Effector CD4-positive, alpha-beta T cell (primary cell): ENCODE results near the gene FBXO47. TPM values are rescaled to one million over a fixed set of nuclear protein-coding genes. Genes with fewer than 3 reads are reported as not detected.
A peak's percentile ranks its signal among the peaks of the same experiment; 100 is the strongest.

Source experiments
- DNase-seq: peaks from one replicate; pipeline ENCODE4 v3.0.0-alpha.2; 2020
- total RNA-seq: gene quantifications from one replicate; lab custom pipeline; 2026; lab: John Stamatoyannopoulos, UW

FBXO47 gene
- total RNA-seq, result not detected

DNA sequence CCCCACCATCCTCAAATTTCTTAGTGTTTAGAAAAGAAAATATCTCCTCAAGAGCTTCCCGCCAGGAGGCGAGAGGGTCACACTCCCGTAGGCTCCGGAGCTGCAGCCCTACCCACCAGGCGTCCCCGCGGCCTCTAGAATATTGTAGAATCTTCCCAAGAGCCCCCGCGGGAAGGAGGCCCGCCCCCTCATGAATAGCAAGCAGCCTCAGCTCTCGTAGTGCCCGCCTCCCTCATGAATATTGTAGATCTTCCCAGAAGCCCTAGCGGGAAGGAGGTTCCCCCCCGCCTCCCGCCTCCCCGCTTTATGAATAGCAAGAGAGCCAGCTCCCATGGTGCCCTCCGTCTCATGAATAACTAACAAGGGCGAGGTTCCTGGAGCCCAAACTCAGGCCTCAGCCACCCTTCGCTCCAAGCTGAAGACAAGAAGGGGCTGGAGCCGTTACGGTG is at the start of gene FBXO47:
Gene FBXO47 (minus strand): TSS at position 114 of the 449 bp plus-strand sequence. CDS start 4,378 bp downstream, outside the sequence.
- peak; percentile 66 for DNase-seq

- DNase-seq, result no peak
These were observed 49.3 kb upstream of the FBXO47 start for GRCh38 chr17:39016193-39017153.

DNA sequence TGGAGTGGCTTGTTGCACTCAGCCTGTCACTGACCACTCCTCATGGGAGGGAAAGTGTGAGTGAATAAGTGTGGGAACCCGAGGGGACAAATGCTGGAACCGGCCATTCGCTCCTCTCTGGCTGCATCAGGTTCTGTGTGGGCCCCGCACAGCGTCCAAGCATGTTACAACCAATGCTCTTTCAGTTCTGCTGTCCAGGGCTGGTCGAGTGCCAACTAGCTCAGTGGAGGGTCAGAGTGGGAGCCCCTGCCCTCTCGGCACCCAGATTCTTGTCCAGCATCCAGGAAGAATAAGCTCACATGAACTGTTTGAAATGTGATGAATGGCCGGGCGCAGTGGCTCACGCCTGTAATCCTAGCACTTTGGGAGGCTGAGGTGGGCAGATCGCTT is 48.3 kb upstream of the FBXO47 start:
- no peak for DNase-seq

GRCh38 chr17:39014795-39015545 is 47.8 kb upstream of the FBXO47 start:
- no peak for DNase-seq

DNA sequence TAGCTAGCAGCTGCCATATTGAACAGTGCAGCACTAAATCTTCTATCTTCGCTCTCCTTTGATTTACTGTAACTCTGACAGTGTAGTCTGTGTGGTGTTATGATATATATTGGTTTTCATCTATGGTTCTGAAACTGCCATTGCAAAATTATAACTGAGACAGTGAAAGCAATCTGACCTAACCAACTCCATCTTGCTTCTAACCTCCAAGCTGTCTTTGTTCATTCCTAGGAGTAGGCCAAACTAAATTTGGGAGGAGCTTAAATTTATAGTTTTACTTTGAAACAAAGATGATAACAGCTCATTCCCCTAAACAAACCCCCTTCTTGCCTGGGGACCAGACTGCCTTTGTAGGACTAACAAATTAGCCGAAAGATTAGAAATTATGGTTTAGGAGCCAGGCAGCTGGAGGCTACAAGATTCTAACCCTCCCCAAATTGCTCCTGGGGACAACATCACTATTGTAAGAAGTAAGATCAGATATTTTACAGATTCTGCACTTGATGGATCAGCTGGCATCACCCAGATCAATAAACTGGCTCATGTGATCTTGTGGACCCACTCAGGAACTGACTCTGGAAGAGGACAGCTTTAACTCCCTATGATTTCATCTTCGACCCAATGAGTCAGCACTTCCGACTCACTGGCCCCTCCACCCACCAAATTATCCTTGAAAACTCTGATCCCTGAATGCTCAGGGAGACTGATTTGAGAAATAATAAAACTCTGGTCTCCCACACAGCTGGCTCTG is 47.0 kb upstream of the FBXO47 start:
- no peak for DNase-seq

GRCh38 chr17:39012725-39013124 is 45.5 kb upstream of the FBXO47 start:
- DNase-seq, result no peak

GRCh38 chr17:39011907-39012468 is 44.8 kb upstream of the FBXO47 start:
- DNase-seq, result no peak

DNA sequence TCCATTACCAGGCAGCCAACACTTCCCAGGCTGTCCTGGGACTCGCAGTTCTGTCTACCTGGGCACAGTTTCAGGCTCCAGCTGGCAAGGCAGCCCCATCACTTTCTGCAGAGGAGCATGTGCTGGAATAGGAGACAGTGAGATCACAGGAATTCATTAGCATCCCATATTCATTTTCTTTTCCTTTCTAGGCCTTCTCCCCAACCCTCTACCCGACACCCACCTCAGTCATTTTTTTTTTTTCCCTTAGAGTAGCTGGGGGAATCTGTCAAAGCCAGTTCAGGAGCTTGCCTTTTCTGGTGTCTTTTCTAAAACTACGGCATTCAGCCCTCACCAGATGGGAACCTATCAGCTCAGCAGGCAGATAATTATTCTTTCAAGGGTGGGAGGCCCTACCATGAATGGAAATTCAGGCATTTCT is 42.4 kb upstream of the FBXO47 start:
- no peak for DNase-seq

- no peak for DNase-seq
These were observed 41.4 kb upstream of the FBXO47 start for GRCh38 chr17:39008633-39009032.

- peak; percentile 11 for DNase-seq
These were observed 36.0 kb upstream of the FBXO47 start for GRCh38 chr17:39002991-39003715.

DNA sequence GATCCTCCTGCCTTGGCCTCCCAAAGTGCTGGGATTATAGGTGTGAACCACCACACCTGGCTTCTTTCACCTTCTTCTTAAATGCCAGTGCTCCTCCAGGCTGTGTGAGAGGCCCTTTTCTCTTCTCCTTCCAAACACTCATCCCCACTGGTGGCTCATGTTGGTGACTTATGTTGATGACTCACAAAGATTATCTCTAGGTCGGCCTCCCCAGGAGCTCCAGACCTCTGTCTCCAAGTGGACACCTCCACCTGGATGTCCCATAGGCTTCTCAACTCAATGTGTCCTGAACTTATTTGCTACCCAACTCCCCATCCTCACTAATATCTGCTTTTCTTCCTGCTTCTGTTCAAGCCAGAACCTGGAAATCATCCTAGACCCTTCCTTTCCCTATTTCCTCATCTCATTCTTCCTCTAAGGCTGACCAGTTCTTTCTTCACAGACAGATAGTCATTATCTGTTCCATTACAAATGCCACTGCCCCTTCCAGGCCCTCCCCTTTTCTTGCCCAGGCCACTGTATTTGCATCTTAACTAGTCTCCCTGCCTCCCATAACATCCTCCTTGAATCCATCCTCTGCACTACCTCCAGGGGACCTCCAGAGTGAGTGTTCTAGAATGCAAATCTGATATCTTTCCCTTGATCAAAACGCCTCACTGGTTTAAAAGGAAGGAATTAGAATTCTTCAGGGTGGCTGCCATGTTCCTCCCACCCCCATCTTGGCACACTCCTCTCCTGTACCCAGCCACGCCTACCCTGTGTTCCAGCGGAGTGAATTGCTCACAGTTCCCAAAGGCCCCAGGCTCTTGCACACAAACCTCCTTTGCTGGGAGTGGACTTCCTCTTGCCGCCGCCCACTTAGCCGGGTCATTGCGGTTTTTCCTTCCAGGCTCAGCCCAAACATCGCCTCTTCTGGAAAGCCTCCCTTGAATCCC is 34.8 kb upstream of the FBXO47 start:
- no peak for DNase-seq

- no peak for DNase-seq
These were observed 32.9 kb upstream of the FBXO47 start for GRCh38 chr17:39000021-39000601.

- DNase-seq, result no peak
These were observed 29.6 kb upstream of the FBXO47 start for GRCh38 chr17:38996660-38997337.

DNA sequence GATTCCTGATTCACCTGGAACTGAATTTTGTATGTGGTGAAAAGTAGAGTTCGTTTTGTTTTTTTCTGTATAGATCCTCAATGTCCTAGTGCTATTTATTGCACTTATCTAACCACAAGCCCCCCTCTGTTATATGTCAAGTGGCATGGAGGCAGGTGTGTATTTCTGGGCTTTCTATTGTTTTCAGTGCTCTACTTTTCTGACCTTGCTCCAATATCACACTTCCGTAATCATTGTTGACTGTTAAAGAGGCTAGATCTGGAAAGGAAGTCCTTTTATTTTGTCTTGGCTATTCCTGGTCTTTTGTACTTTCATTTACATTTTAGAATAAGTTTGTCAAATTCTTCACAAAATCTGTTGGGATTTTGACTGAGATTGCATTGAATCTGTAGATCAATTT is 26.8 kb upstream of the FBXO47 start:
- no peak for DNase-seq

DNA sequence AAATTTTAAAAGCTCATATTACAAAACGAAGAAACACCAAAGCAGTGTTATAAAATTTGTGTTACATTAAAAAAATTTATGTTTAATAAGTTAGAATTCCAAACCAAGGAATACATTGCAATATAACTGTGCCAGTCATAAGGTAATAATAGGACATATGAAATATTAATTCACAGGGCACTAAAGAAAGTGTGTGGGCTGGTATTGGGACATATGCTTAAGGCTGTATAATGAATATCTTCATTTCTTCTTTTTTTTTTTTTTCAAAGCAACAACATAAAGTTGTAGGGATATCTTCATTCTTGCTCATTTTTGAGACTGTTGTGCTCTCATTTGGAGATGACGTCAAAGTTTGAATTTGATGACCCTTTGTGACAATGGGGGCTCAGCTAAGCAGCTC is 17.5 kb upstream of the FBXO47 start:
- DNase-seq, result no peak

GRCh38 chr17:38982858-38983746 is 15.9 kb upstream of the FBXO47 start:
- DNase-seq, result peak; percentile 32

DNA sequence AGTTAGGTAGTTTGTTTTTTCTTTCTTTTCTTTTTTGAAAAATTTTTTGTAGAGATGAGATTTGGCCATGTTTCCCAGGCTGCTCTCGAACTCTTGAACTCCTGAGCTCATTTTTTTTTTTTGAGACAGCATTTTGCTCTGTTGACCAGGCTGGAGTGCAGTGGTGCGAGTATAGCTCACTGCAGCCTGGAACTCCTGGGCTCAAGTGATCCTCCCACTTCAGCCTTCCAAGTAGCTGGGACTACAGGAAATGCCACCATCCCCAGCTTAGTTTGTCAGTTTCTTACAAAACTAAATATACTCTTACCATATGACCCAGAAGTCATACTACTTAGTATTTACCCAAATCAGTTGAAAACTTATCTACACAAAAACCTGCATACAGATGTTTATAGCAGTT is 14.4 kb upstream of the FBXO47 start:
- no peak for DNase-seq

DNA sequence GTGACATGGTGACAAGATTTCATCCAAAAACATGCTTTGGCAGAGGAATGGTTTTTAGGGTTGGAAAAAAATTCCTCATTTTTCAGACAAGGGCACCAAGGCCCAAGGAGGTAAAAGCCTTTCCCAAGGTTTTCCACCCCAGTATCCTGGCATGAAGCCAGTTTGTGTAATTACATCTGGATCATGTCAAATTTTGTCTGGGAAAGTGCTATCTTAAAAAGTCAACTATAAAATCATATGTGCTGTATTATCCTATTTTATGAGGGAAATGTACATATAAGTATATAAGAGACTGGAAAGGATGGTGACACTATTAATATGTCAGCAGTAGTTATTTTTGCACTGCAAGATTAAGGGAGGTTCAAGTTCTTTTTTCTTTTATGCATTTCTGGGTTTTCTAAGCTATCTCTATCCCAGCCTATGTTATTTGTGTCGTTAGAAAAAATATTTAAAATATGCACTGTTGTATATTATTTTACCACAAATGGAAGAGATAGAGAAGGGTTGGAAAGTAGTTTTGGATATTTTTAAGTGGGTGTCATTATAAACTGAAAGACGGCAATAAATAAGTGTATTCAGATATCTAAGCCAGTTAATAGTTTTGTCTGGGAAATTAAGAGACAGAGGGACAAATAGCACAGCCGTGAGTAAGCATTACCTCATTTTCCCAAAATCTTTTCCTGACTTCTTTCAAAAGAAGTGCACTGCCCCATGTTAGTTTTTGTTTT is 13.5 kb upstream of the FBXO47 start:
- DNase-seq, result no peak
